Endothelial cell of umbilical vein (primary cell): ENCODE results near the gene PTCD3.

Experiments used
- CTCF ChIP-seq, 2 donors: IDR thresholded peaks; 1 replicate in 1 of 2; 2 replicates in 1 of 2; pipeline ENCODE4 v1.5.1; 2011; ENCODE audit warnings: low read length in 2 of 2, mild to moderate bottlenecking in 2 of 2, moderate library complexity in 2 of 2, control low read depth in 1 of 2, inconsistent platforms in 1 of 2, low read depth in 1 of 2; ENCODE audit not compliant: insufficient read depth in 1 of 2; ENCODE audit errors: extremely low read depth in 1 of 2
- EZH2 ChIP-seq: IDR thresholded peaks from 2 replicates; pipeline ENCODE4 v1.6.1; 2012; ENCODE audit warnings: borderline replicate concordance, low read depth, mild to moderate bottlenecking, moderate library complexity, low read length, inconsistent platforms; ENCODE audit not compliant: severe bottlenecking
- FOS ChIP-seq: IDR thresholded peaks from 2 replicates; pipeline ENCODE4 v1.6.1; 2011; ENCODE audit warnings: mild to moderate bottlenecking, low read length, moderate library complexity, borderline replicate concordance; ENCODE audit not compliant: insufficient read depth
- MYC ChIP-seq: IDR thresholded peaks from one replicate; pipeline ENCODE4 v1.6.1; 2011; ENCODE audit warnings: mild to moderate bottlenecking, low read depth, low read length

GRCh38 chr2:86170449-86170848 is 64.4 kb downstream of the PTCD3 start:
- TF ChIP-seq FOS (no peak), EZH2 (no peak), MYC (no peak), CTCF (IDR thresholded peaks at IDR 0.05; ENCODE audit: extremely low read depth in 1 of 2, insufficient read depth in 1 of 2, low read depth in 1 of 2, low read length in 2 of 2) (no peak)
